ENCODE data around the gene FBRSL1. TPM values are rescaled to one million over a fixed set of nuclear protein-coding genes. Genes with fewer than 3 reads are reported as not detected.
"Not testable (repeated sequence)": the region's sequence is repeated elsewhere in the genome, so short reads cannot be mapped to it uniquely, and the experiment has no call there.

Gene FBRSL1
- total RNA-seq, 1 donor from 2014 or later = 60.4 TPM

- DNase-seq (ENCODE audit: low spot score) = no peak
- intact Hi-C loops (cut with DNase I) = no loop called here
Measured at GRCh38 chr12:132452596-132453350, 37.2 kb upstream of the FBRSL1 start.

DNA sequence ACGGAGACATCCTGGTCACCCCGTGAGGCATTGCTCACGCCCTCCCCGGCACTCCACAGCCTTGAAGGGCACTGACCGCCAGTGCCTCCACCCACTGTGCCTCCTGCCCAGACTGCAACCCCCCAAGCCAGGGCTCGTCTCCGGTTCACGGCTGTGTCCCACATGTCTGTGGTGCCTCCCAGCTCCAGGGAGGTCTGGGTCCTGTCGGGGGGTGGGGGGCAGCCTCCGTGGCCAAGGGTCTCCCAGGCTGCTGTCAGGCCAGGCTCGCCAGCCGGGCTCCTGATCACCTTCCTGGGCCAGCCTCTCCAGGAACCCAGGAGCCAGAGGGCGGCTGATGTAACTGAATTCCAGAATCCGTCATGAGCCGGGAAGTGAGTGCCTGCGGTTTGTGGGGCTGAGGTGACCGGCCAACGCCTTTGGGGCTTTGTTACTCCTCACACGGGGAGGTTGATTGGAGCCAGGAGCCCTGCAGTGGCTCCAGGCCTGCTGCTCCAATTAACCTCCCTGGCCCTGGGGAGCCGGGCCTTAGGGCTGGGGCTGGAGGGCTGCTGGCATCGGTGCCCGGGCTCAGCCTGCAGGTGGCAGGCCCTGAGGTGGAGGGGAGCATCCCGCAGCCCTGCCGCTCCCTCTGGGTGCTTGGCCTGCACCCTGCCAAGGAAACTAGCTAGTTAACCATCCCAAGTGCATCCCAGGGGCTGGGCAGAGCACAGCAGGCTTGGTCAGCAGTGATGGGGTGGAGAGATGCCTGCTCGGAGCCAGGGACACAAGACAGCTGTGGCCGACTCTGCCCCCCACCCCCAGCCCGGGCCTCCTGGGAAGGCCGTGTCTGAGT lies 36.4 kb upstream of the FBRSL1 start:
- DNase-seq (ENCODE audit: low spot score) = no peak

DNA sequence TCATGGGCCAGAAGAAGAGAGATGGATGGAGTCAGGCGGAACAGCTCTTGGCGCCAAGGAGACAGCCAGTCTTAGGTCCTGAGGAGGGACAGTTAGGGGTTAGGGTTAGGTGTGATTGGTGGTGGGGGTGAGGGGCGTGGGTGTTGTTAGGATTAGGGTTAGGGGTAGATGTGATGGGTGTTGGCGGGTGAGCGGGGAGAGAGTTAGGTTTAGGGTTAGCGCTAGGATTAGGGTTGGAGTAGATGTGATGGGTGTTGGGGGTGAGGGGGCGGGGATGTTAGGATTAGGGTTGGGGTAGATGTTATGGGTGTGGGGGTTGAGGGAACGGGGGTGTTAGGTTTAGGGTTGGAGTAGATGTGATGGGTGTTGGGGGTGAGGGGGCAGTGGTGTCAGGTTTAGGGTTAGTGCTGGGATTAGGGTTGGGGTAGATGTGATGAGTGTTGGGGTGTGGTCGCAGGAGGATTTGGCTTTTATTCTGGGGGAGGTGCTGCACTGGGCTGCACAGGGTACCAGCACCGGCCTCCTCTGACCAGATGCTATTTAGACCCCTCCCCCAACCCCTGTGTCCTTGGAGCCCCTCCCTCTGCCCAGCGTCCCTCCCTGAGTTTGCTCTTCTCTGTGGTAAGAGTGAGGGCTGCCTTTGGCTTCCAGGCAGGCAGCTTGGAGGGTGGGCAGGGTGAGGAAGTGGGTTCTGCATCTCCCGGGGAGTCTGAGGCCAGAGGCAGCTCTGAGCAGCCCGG lies 35.6 kb upstream of the FBRSL1 start:
- no peak for DNase-seq (ENCODE audit: low spot score)

More for the DNA sequence above, 36.4 kb upstream of the FBRSL1 start:
- intact Hi-C loops (cut with DNase I) = no loop called here

GRCh38 chr12:132454933-132455418 lies 35.0 kb upstream of the FBRSL1 start:
- DNase-seq (ENCODE audit: low spot score) = no peak
- intact Hi-C loops (cut with DNase I) = no loop called here

More for the DNA sequence above, 35.6 kb upstream of the FBRSL1 start:
- intact Hi-C loops (cut with DNase I) = no loop called here

GRCh38 chr12:132455565-132455964 lies 34.4 kb upstream of the FBRSL1 start:
- DNase-seq (ENCODE audit: low spot score) = no peak
- intact Hi-C loops (cut with DNase I) = no loop called here

DNA sequence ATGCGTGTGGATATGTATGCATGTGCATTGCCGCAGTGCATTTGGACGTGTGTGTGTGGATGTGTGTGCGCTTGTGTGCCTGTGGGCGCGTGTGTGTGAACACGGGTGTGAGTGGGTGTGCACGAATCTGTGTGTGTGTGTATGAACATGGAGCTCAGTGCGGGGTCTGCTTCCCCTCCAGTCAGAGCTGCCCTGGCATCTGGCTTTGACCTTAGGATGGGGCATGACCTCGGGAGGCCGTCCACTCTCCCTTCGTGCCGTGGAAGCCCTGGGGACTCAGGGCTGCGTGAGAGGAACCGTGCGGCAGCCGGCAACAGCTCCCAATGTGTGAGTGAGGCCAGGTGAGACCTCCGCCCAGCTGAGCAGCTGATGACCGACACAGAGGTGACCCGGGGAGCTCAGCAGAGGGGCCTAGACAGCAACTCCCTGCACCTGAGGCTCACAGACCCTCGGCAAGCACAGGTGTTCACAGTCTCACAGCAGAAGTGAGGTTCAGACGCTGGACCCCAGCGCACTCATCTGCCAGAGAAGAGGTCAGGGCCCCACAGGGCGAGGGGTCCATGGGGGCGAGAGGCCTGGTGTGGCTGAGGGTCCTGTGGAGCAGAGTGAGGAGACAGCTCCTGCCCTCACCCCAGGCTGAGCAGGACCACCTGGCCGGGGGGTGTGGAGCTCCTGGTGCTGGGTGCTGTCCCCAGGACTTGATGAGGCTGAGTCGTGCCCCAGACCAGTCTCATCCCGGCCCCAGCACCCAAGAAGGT lies 33.6 kb upstream of the FBRSL1 start:
- intact Hi-C loops (cut with DNase I) = no loop called here
- DNase-seq (ENCODE audit: low spot score) = no peak

DNA sequence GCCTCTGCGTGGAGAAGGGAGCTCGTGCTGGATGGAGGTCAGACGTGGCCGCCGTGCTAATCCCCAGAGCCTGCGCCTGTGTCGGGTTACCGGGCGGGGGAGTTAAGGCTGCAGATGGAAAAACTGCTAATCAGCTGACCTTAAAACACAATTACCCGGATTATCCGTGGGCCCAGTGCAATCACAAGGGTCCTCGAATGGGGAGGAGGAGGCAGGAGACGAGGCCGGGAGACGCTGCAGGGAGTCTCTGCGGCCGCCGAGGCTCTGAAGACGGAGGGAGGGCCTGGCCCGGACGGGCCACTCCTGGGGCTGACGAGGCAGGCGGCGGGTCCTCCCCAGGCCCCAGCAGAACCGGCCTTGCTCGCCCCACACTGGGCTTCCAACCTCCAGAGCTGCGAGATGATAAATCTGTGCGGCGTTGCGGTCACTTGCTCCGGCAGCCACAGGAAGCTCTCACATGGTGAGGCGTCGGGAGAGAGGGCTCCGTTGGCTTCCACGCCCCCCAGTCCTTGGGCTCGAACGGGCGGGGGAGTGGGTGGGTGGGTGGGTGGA lies 32.9 kb upstream of the FBRSL1 start:
- DNase-seq (ENCODE audit: low spot score) = no peak
- intact Hi-C loops (cut with DNase I) = no loop called here

GRCh38 chr12:132458441-132458840 lies 31.5 kb upstream of the FBRSL1 start:
- DNase-seq (ENCODE audit: low spot score) = no peak

DNA sequence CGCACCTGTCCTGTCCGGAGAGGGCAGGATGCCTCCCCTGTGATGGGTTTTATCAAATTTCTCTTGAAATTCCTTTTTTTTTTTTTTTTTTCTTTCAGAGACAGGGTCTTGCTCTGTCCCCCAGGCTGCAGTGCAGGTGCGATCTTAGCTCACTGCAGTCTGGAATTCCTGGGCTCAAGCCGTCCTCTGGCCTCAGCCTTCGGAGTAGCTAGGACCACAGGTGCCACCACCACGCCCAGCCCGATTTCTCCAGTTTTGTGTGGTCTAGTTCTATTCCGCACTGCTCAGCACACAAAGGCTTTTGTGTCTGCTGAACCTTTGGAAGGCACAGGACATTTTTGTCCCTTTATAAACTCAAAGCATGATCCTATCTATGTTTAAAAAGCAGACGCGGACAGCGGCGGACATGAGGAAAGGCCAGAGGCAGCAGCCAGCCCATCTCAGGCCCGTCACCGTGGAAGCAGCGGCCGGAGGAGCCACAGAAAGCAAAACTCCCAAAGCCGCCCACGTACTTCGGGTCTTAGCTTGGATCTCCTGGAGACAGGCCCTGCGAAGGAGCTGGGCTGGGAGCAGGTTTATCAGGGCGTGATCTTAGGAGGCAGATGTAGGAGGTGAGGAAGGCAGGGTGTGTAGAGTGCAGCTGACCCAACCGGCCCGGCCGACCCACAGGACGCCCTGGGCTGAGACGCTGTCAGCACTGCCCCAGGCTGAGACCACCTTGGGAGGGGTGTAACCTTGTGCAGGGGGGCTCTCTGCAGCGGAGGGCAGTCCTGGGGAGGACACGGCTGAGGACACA lies 30.9 kb upstream of the FBRSL1 start:
- intact Hi-C loops (cut with DNase I) = no loop called here
- DNase-seq (ENCODE audit: low spot score) = no peak

More at GRCh38 chr12:132458441-132458840, 31.5 kb upstream of the FBRSL1 start:
- intact Hi-C loops (cut with DNase I) = no loop called here

DNA sequence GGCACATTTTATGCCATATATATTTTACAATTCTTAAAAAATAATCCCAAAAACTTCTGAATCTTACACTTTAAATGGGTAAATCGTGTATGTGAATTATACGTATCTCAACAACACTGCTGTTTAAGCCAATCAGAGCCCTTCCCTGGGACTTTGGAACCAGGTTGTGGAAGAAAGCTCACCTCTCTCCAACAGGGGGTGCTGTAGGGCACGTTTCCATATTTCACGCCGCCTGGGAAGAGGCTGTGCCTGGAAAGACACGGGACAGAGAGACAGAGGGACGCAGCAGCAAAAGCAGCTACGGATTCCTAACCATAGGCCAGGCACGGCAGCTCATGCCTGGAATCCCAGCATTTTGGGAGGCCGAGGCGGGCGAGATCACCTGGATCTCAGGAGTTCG lies 29.4 kb upstream of the FBRSL1 start:
- DNase-seq (ENCODE audit: low spot score) = no peak

DNA sequence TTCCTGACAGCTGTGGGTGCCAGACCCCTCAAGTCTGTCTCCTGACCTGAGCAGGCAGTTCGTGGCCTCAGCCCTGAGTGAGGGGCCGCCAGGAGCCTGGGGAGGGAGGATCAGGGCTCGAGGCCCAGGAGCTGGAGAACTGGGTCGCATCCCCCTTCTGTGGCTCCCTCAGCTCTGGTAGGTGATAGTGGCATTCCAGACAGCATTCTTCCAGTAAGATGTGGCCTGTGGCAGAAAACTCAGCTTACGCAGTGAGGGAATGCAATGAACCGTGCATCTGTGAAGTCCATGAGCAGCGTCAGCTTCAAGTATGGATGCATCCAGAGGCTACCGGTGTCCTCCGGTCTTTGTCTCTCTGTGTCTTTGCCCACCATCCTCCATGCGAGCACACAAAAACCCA lies 28.4 kb upstream of the FBRSL1 start:
- DNase-seq (ENCODE audit: low spot score) = no peak
- intact Hi-C loops (cut with DNase I) = no loop called here

More for the DNA sequence above, 29.4 kb upstream of the FBRSL1 start:
- intact Hi-C loops (cut with DNase I) = no loop called here

DNA sequence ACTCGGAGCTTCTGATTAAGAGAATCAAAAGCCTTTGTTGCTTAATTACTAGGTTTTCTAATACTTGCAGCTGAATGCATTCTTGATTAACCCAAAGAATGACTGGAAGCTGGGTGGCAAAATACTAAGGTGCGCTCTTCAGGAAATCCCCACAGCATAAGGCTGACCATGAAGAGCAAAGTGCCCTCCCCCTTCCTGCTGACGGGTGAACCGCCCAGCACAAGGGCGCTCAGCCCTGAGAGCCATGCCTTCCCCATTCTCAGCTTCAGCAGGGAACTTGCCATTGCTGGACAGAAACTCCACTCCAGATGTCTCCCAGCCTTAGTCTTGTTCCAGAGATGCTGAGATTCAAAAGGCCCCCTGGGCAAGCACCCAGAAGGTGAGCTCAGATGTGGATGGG lies 27.2 kb upstream of the FBRSL1 start:
- intact Hi-C loops (cut with DNase I) = no loop called here
- no peak for DNase-seq (ENCODE audit: low spot score)

GRCh38 chr12:132463284-132463924 lies 26.5 kb upstream of the FBRSL1 start:
- DNase-seq (ENCODE audit: low spot score); intact Hi-C loops (cut with DNase I): not testable (repeated sequence)

- intact Hi-C loops (cut with DNase I); DNase-seq (ENCODE audit: low spot score): not testable (repeated sequence)
Measured at GRCh38 chr12:132464304-132464703, 25.6 kb upstream of the FBRSL1 start.

DNA sequence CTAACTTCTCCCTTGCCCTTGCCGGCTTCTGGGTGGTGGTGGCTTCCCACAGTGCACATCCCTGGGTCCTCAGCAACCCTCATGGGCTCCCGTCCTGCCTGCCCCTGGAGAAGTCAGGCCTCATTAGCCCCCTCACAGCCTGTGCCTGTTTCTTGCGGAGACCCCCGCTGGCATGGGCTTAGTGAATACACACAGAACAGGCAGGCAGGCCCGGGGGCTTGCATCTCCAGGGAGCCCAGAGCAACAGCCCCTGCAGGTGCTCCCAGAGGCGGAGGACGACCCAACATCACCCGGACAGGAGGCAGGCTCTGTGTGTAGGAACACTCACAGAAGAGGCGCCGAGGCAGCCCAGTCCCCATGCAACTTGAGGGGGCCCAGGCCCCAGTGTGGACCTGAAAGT lies 25.1 kb upstream of the FBRSL1 start:
- DNase-seq (ENCODE audit: low spot score) = no peak
- intact Hi-C loops (cut with DNase I) = no loop called here

GRCh38 chr12:132465269-132466190 lies 24.4 kb upstream of the FBRSL1 start:
- DNase-seq (ENCODE audit: low spot score) = no peak

More at GRCh38 chr12:132465269-132466190, 24.4 kb upstream of the FBRSL1 start:
- intact Hi-C loops (cut with DNase I) = no loop called here

Data from cardiac septum (tissue), 1 donor.